Measurements from ENCODE around the gene CLEC18C. TPM values are rescaled to one million over a fixed set of nuclear protein-coding genes. Genes with fewer than 3 reads are reported as not detected.
"Not testable (repeated sequence)": the region's sequence is repeated elsewhere in the genome, so short reads cannot be mapped to it uniquely, and the experiment has no call there.

The CLEC18C gene
- polyA plus RNA-seq (2011; rRNA removed) (0.05 TPM in 1 of 2 replicates, not detected in the other), polyA minus RNA-seq (2011; rRNA and poly(A)+ RNA removed) (not detected in 2 replicates)

- H3K4me3 ChIP-seq (ENCODE audit: low read depth, low read length); H3K36me3 ChIP-seq (ENCODE audit: control insufficient read depth, insufficient read depth, low read length); POLR2A ChIA-PET; DNase-seq (ENCODE audit: low read depth); CTCF ChIA-PET; H3K27me3 ChIP-seq (ENCODE audit: control insufficient read depth, insufficient read depth, low read length): not testable (repeated sequence)
Observed at GRCh38 chr16:70173212-70173837, at the start of gene CLEC18C. TSS of gene CLEC18C (plus strand) at chr16:70173787. CDS start at chr16:70174279, 492 bp downstream.

- CTCF ChIA-PET; POLR2A ChIA-PET; H3K36me3 ChIP-seq (ENCODE audit: control insufficient read depth, insufficient read depth, low read length): not testable (repeated sequence)
Observed at GRCh38 chr16:70123822-70124221, 49.8 kb upstream of the CLEC18C start.

GRCh38 chr16:70126226-70126625 is 47.4 kb upstream of the CLEC18C start:
- DNase-seq (ENCODE audit: low read depth); H3K27me3 ChIP-seq (ENCODE audit: control insufficient read depth, insufficient read depth, low read length); H3K36me3 ChIP-seq (ENCODE audit: control insufficient read depth, insufficient read depth, low read length); POLR2A ChIA-PET; H3K4me3 ChIP-seq (ENCODE audit: low read depth, low read length): not testable (repeated sequence)
- CTCF ChIA-PET = interaction anchor here (0.7 kb wide), 1 partner anchor 32 kb away, joined by 3 read pairs; no protein-coding TSS in a partner anchor

More at GRCh38 chr16:70123822-70124221, 49.8 kb upstream of the CLEC18C start:
- not testable (repeated sequence) for DNase-seq (ENCODE audit: low read depth); H3K27me3 ChIP-seq (ENCODE audit: control insufficient read depth, insufficient read depth, low read length); H3K4me3 ChIP-seq (ENCODE audit: low read depth, low read length)

- CTCF ChIA-PET, POLR2A ChIA-PET: not testable (repeated sequence)
Observed at GRCh38 chr16:70127706-70128105, 45.9 kb upstream of the CLEC18C start.

GRCh38 chr16:70128844-70129243 is 44.7 kb upstream of the CLEC18C start:
- H3K4me3 ChIP-seq (ENCODE audit: low read depth, low read length); CTCF ChIA-PET; DNase-seq (ENCODE audit: low read depth); H3K36me3 ChIP-seq (ENCODE audit: control insufficient read depth, insufficient read depth, low read length); H3K27me3 ChIP-seq (ENCODE audit: control insufficient read depth, insufficient read depth, low read length); POLR2A ChIA-PET: not testable (repeated sequence)

More at GRCh38 chr16:70127706-70128105, 45.9 kb upstream of the CLEC18C start:
- not testable (repeated sequence) for H3K36me3 ChIP-seq (ENCODE audit: control insufficient read depth, insufficient read depth, low read length); H3K4me3 ChIP-seq (ENCODE audit: low read depth, low read length); DNase-seq (ENCODE audit: low read depth); H3K27me3 ChIP-seq (ENCODE audit: control insufficient read depth, insufficient read depth, low read length)

GRCh38 chr16:70135796-70136195 is 37.8 kb upstream of the CLEC18C start:
- CTCF ChIA-PET; DNase-seq (ENCODE audit: low read depth); H3K4me3 ChIP-seq (ENCODE audit: low read depth, low read length); H3K36me3 ChIP-seq (ENCODE audit: control insufficient read depth, insufficient read depth, low read length); H3K27me3 ChIP-seq (ENCODE audit: control insufficient read depth, insufficient read depth, low read length); POLR2A ChIA-PET: not testable (repeated sequence)

- CTCF ChIA-PET; POLR2A ChIA-PET; H3K36me3 ChIP-seq (ENCODE audit: control insufficient read depth, insufficient read depth, low read length); DNase-seq (ENCODE audit: low read depth); H3K27me3 ChIP-seq (ENCODE audit: control insufficient read depth, insufficient read depth, low read length); H3K4me3 ChIP-seq (ENCODE audit: low read depth, low read length): not testable (repeated sequence)
Observed at GRCh38 chr16:70136595-70136994, 37.0 kb upstream of the CLEC18C start.

GRCh38 chr16:70142739-70143138 is 30.8 kb upstream of the CLEC18C start:
- H3K36me3 ChIP-seq (ENCODE audit: control insufficient read depth, insufficient read depth, low read length); H3K27me3 ChIP-seq (ENCODE audit: control insufficient read depth, insufficient read depth, low read length); DNase-seq (ENCODE audit: low read depth); H3K4me3 ChIP-seq (ENCODE audit: low read depth, low read length); POLR2A ChIA-PET; CTCF ChIA-PET: not testable (repeated sequence)

- H3K4me3 ChIP-seq (ENCODE audit: low read depth, low read length); POLR2A ChIA-PET; CTCF ChIA-PET; H3K27me3 ChIP-seq (ENCODE audit: control insufficient read depth, insufficient read depth, low read length); DNase-seq (ENCODE audit: low read depth); H3K36me3 ChIP-seq (ENCODE audit: control insufficient read depth, insufficient read depth, low read length): not testable (repeated sequence)
Observed at GRCh38 chr16:70143231-70143895, 30.2 kb upstream of the CLEC18C start.

- DNase-seq (ENCODE audit: low read depth); H3K27me3 ChIP-seq (ENCODE audit: control insufficient read depth, insufficient read depth, low read length); H3K4me3 ChIP-seq (ENCODE audit: low read depth, low read length); CTCF ChIA-PET; POLR2A ChIA-PET: not testable (repeated sequence)
- peaks cover 12% of the 10 kb centered on the region for H3K36me3 ChIP-seq (ENCODE audit: control insufficient read depth, insufficient read depth, low read length)
Observed at GRCh38 chr16:70147853-70148252, 25.7 kb upstream of the CLEC18C start.

- DNase-seq (ENCODE audit: low read depth); H3K4me3 ChIP-seq (ENCODE audit: low read depth, low read length); H3K27me3 ChIP-seq (ENCODE audit: control insufficient read depth, insufficient read depth, low read length); POLR2A ChIA-PET; CTCF ChIA-PET: not testable (repeated sequence)
- peaks cover 14% of the 10 kb centered on the region for H3K36me3 ChIP-seq (ENCODE audit: control insufficient read depth, insufficient read depth, low read length)
Observed at GRCh38 chr16:70148453-70148852, 25.1 kb upstream of the CLEC18C start.

GRCh38 chr16:70149296-70149695 is 24.3 kb upstream of the CLEC18C start:
- H3K27me3 ChIP-seq (ENCODE audit: control insufficient read depth, insufficient read depth, low read length); CTCF ChIA-PET; DNase-seq (ENCODE audit: low read depth); POLR2A ChIA-PET; H3K4me3 ChIP-seq (ENCODE audit: low read depth, low read length): not testable (repeated sequence)
- peaks cover 14% of the 10 kb centered on the region for H3K36me3 ChIP-seq (ENCODE audit: control insufficient read depth, insufficient read depth, low read length)

Measured in BJ (cell line).